ELF-1 (cell line): ENCODE data around the gene TMEM139.

Source experiments
- DNase-seq: peaks from one replicate; pipeline ENCODE4 v3.0.0-alpha.2; 2016; ENCODE audit warnings: low read depth, low spot score

TMEM139 gene

GRCh38 chr7:143323653-143324052 lies 38.9 kb downstream of the TMEM139 start:
- DNase-seq: no peak

GRCh38 chr7:143325240-143325639 lies 40.5 kb downstream of the TMEM139 start:
- DNase-seq: no peak

GRCh38 chr7:143327903-143328302 lies 43.1 kb downstream of the TMEM139 start:
- no peak for DNase-seq

GRCh38 chr7:143329471-143330170 lies 44.9 kb downstream of the TMEM139 start:
- DNase-seq: no peak

- no peak for DNase-seq
Measured at GRCh38 chr7:143331179-143331801, 46.5 kb downstream of the TMEM139 start.

- no peak for DNase-seq
Measured at GRCh38 chr7:143334244-143334643, 49.5 kb downstream of the TMEM139 start.

GRCh38 chr7:143337216-143337615 lies 52.5 kb downstream of the TMEM139 start:
- DNase-seq: no peak
